GM03348 (cell line): ENCODE data around the gene HLCS.

Experiments used
- DNase-seq: peaks from one replicate; pipeline ENCODE4 v3.0.0; 2012; ENCODE audit warnings: low spot score

HLCS gene

GRCh38 chr21:36881228-36881627 is 85.2 kb downstream of the HLCS start:
- no peak for DNase-seq

- DNase-seq = no peak
Measured at GRCh38 chr21:36879827-36880226, 86.6 kb downstream of the HLCS start.

GRCh38 chr21:36877741-36878140 is 88.7 kb downstream of the HLCS start:
- DNase-seq = no peak

GRCh38 chr21:36874665-36875064 is 91.8 kb downstream of the HLCS start:
- DNase-seq = no peak

- no peak for DNase-seq
Measured at GRCh38 chr21:36873513-36873912, 93.0 kb downstream of the HLCS start.

GRCh38 chr21:36867291-36867905 is 99.1 kb downstream of the HLCS start:
- no peak for DNase-seq

GRCh38 chr21:36866419-36866818 is 100.0 kb downstream of the HLCS start:
- no peak for DNase-seq

- DNase-seq = no peak
Measured at GRCh38 chr21:36864974-36865373, 101.5 kb downstream of the HLCS start.

- no peak for DNase-seq
Measured at GRCh38 chr21:36863260-36863659, 103.2 kb downstream of the HLCS start.

- DNase-seq = no peak
Measured at GRCh38 chr21:36861595-36862323, 104.7 kb downstream of the HLCS start.

GRCh38 chr21:36860736-36861594 is 105.5 kb downstream of the HLCS start:
- DNase-seq = peak; percentile 73

GRCh38 chr21:36859744-36860501 is 106.5 kb downstream of the HLCS start:
- DNase-seq = peak; percentile 68

GRCh38 chr21:36858320-36858957 is 108.0 kb downstream of the HLCS start:
- DNase-seq = no peak

GRCh38 chr21:36856643-36857042 is 109.8 kb downstream of the HLCS start:
- no peak for DNase-seq

- peak; percentile 28 for DNase-seq
Measured at GRCh38 chr21:36854391-36854790, 112.1 kb downstream of the HLCS start.

GRCh38 chr21:36852864-36853263 is 113.6 kb downstream of the HLCS start:
- DNase-seq = no peak

- DNase-seq = no peak
Measured at GRCh38 chr21:36852293-36852692, 114.2 kb downstream of the HLCS start.

- no peak for DNase-seq
Measured at GRCh38 chr21:36851121-36851520, 115.3 kb downstream of the HLCS start.

GRCh38 chr21:36850372-36850771 is 116.1 kb downstream of the HLCS start:
- DNase-seq = no peak

GRCh38 chr21:36849461-36850105 is 116.9 kb downstream of the HLCS start:
- no peak for DNase-seq

GRCh38 chr21:36848730-36849274 is 117.7 kb downstream of the HLCS start:
- DNase-seq = no peak
